ENCODE data around the gene PCDHGB6.
"Not testable (repeated sequence)": the region's sequence is repeated elsewhere in the genome, so short reads cannot be mapped to it uniquely, and the experiment has no call there.

DNA sequence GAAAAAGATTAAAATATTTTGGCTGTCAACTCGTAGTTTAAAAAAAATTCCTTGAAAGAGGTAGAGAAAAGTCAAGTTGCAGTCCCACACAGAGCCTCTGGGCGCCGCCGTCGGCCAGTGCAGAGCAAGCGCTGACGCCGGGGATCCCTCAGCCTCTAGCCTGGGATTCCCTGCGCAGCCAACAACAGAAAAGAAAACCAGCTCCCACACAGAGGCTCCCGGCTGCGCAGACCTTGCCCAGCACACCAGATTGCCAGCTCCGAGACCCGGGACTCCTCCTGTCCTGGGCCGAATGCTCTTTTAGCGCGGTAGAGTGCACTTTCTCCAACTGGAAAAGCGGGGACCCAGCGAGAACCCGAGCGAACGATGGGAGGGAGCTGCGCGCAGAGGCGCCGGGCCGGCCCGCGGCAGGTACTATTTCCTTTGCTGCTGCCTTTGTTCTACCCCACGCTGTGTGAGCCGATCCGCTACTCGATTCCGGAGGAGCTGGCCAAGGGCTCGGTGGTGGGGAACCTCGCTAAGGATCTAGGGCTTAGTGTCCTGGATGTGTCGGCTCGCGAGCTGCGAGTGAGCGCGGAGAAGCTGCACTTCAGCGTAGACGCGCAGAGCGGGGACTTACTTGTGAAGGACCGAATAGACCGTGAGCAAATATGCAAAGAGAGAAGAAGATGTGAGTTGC, 9.8 kb downstream of the PCDHGB6 start, which contains the start of gene PCDHGB7:
- peak; percentile 69 for TF ChIP-seq CTCF (IDR thresholded peaks at IDR 0.05; ENCODE audit: low read length)
- not testable (repeated sequence) for TF ChIP-seq EZH2 (optimal IDR thresholded peaks at IDR 0.05; ENCODE audit: low read depth, low read length); EZH2phosphoT487 (IDR thresholded peaks at IDR 0.05; ENCODE audit: low read length)
